PFSK-1 (cell line): ENCODE measurements around the gene SMIM24.

Experiments used
- FOXP2 ChIP-seq: optimal IDR thresholded peaks from 2 replicates; pipeline ENCODE3; 2011; ENCODE audit warnings: borderline replicate concordance, control low read depth, inconsistent platforms; ENCODE audit not compliant: insufficient read depth; ENCODE audit errors: extremely low read length, extremely low read depth
- POLR2AphosphoS5 ChIP-seq: IDR thresholded peaks from 2 replicates; pipeline ENCODE4 v1.6.1; 2012; ENCODE audit warnings: low read depth, mild to moderate bottlenecking, control low read depth, low read length, moderate library complexity
- SIN3A ChIP-seq: IDR thresholded peaks from 2 replicates; pipeline ENCODE4 v1.6.1; 2012; ENCODE audit warnings: mild to moderate bottlenecking, low read length, moderate library complexity, borderline replicate concordance; ENCODE audit not compliant: insufficient read depth
- TAF1 ChIP-seq: IDR thresholded peaks from 2 replicates; pipeline ENCODE4 v1.6.1; 2012; ENCODE audit warnings: low read length, control low read depth, borderline replicate concordance; ENCODE audit not compliant: insufficient read depth
- TF ChIP-seq, protein P1 (sequence below), 2 experiments: IDR thresholded peaks; 2 replicates each; pipeline versions ENCODE4 v1.6.1 to v1.8.0; 2011 to 2012; ENCODE audit warnings: low read depth in 2 of 2, low read length in 2 of 2, control low read depth in 1 of 2, inconsistent platforms in 1 of 2, mild to moderate bottlenecking in 1 of 2, moderate library complexity in 1 of 2; ENCODE audit not compliant: insufficient read depth in 1 of 2

Gene SMIM24

DNA sequence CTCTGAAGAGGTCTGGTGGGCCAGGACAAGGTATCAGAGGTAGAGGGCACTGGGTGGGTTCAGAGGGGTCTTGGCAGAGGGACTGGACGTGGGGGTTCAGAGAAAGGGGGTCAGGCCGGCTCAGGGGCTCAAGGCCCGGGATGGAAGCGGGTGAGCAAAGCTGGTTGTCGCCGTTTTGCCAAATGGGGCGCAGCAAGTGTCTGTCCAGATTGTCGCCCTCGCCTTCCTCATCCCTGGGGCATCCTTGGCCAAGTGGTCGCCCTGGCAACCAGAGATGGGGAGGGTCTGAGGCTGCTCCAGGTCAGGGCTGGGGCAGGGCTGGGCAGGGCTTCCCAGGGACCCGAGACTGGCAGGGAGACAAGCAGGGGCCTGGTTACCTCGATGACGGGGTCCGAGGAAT lies 13.3 kb upstream of the SMIM24 start:
- TF ChIP-seq POLR2AphosphoS5 = no peak
- TF ChIP-seq, protein P1, sequence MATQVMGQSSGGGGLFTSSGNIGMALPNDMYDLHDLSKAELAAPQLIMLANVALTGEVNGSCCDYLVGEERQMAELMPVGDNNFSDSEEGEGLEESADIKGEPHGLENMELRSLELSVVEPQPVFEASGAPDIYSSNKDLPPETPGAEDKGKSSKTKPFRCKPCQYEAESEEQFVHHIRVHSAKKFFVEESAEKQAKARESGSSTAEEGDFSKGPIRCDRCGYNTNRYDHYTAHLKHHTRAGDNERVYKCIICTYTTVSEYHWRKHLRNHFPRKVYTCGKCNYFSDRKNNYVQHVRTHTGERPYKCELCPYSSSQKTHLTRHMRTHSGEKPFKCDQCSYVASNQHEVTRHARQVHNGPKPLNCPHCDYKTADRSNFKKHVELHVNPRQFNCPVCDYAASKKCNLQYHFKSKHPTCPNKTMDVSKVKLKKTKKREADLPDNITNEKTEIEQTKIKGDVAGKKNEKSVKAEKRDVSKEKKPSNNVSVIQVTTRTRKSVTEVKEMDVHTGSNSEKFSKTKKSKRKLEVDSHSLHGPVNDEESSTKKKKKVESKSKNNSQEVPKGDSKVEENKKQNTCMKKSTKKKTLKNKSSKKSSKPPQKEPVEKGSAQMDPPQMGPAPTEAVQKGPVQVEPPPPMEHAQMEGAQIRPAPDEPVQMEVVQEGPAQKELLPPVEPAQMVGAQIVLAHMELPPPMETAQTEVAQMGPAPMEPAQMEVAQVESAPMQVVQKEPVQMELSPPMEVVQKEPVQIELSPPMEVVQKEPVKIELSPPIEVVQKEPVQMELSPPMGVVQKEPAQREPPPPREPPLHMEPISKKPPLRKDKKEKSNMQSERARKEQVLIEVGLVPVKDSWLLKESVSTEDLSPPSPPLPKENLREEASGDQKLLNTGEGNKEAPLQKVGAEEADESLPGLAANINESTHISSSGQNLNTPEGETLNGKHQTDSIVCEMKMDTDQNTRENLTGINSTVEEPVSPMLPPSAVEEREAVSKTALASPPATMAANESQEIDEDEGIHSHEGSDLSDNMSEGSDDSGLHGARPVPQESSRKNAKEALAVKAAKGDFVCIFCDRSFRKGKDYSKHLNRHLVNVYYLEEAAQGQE (IDR thresholded peaks at IDR 0.05; ENCODE audit: insufficient read depth in 1 of 2, low read depth in 2 of 2, low read length in 2 of 2) = no peak
- TF ChIP-seq FOXP2 = no peak
- TF ChIP-seq SIN3A = no peak

DNA sequence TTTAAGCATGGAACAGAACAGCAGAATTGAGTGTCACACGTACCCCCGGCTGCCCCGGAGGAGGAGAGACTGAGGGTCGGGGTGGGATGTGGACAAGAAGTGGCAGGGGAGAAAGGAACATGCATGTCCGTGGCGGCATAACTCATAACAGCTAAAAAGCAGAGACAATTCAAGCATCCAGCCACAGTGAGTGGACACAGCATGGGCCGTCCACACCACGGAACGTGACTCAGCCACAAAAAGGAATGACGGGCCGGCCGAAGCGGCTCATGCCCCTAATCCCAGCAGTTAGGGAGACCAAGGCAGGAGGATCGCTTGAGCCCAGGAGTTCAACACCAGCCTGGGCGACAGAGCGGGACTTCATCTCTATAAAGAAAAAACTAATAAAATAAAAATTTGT lies 12.6 kb upstream of the SMIM24 start:
- TF ChIP-seq, protein P1 (IDR thresholded peaks at IDR 0.05; ENCODE audit: insufficient read depth in 1 of 2, low read depth in 2 of 2, low read length in 2 of 2) = no peak
- TF ChIP-seq FOXP2 (no peak), SIN3A (no peak), TAF1 (no peak), POLR2AphosphoS5 (no peak)

DNA sequence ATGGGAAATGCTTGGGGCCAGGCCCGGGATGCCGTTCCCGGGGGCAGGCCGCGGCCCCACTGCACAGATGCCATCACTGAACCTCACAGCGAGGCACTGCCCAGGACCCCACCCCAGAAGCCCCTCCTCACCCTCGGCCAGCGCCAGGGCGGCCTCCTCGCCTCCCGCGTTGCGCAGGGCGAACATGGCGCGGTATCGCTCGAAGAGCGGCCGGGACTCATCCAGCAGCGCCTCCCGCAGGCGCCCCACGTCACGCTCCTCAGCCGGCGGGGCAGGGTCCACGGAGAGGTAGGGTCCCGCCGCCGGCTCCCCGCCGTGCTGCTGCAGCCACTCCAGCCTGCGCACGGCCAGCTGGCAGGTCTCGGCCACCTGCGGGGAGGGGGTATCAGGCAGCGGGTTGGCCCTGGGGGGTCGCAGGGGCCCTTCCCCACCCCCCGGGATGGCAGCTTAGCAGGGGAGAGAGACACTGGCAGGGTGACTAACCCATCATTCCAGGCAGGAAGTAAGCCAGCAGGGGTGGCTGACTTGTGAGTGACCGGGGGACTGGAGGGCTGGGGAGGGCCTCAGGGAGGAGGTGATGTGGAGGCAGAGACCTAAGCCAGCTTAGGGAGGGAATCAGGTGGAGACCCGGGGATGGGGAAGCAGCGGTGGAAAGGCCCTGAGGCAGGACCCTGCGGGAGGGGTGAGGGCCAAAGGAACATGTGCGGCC lies 12.0 kb upstream of the SMIM24 start:
- no peak for TF ChIP-seq FOXP2
- TF ChIP-seq TAF1 = no peak
- TF ChIP-seq SIN3A = no peak
- TF ChIP-seq POLR2AphosphoS5 = no peak
- TF ChIP-seq, protein P1 (IDR thresholded peaks at IDR 0.05; ENCODE audit: insufficient read depth in 1 of 2, low read depth in 2 of 2, low read length in 2 of 2) = no peak

- no peak for TF ChIP-seq FOXP2
- TF ChIP-seq SIN3A = no peak
- TF ChIP-seq POLR2AphosphoS5 = no peak
- no peak for TF ChIP-seq TAF1
- TF ChIP-seq, protein P1 (IDR thresholded peaks at IDR 0.05; ENCODE audit: insufficient read depth in 1 of 2, low read depth in 2 of 2, low read length in 2 of 2) = no peak
Observed at GRCh38 chr19:3491396-3492119, 11.2 kb upstream of the SMIM24 start.
